Left forelimb (tissue), 1 donor: Measurements from ENCODE around the gene ZCCHC7.
"Not testable (repeated sequence)": the region's sequence is repeated elsewhere in the genome, so short reads cannot be mapped to it uniquely, and the experiment has no call there.

Experiments used
- DNase-seq: peaks from one replicate; pipeline ENCODE4 v3.0.0-alpha.2; 2018; ENCODE audit warnings: low spot score

Gene ZCCHC7

DNA sequence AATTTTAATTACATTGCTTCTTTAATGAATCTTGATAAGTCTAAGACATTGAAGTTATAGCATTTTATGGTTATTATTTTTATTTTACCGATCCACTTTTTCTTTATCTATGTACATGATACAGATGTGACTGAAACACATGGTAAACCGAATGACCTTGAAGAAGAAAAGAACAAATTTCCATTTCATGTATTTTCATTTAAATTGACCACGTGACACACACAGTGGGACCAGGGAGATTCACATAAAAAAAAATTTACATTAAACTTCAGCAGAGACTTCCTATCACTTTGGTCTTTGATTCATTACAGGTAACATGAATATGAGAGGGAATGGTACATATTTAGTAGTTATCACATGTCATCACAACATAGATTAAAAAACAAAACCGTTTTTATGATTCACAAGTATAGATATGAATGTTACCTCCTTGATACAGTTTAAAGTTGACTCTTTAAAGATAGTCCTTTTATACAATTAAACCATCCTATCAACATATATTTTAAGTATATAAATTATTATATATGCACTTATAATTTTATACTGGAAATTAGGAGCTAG, 133.1 kb downstream of the ZCCHC7 start:
- DNase-seq: no peak

GRCh38 chr9:37255187-37255586, 134.8 kb downstream of the ZCCHC7 start:
- no peak for DNase-seq

- no peak for DNase-seq
Observed at GRCh38 chr9:37255944-37256862, 135.8 kb downstream of the ZCCHC7 start.

DNA sequence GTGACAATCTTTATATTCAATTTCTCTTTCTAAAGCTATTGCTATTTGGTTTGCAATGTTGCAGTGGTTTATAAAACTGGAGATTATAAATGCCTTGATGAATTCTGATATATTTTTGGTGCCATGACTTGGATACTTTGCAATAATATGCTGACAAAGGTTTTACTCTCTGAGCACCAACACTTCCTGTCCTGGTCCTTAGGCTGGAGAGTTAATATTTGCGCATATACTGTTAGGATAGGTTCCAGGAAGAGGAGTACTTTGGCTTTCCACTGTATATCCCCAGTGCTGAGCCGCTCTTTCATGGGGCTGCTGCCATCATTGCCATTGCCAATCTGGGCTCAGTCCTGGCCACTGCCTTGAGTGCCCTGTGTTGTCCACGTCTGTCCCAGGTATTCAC, 139.6 kb downstream of the ZCCHC7 start:
- no peak for DNase-seq

DNA sequence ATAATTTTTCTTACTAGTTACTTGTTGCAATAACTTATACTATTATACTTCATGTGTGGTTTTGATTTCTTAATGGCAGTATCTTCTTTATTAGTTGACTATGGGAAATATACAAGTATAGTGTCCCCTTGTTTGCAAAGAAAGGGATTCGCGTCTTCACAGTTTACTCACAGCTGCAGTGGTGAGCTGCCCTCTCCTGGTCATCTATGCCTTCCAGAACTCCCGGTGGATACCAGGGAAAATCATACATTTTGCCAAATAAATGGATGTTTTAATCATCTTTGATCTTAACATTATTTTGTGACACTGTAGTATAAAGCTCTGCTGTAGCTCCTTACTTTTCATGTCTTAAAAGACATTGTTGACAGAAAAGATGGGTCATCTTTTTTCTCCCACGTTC, 142.0 kb downstream of the ZCCHC7 start:
- DNase-seq: no peak

DNA sequence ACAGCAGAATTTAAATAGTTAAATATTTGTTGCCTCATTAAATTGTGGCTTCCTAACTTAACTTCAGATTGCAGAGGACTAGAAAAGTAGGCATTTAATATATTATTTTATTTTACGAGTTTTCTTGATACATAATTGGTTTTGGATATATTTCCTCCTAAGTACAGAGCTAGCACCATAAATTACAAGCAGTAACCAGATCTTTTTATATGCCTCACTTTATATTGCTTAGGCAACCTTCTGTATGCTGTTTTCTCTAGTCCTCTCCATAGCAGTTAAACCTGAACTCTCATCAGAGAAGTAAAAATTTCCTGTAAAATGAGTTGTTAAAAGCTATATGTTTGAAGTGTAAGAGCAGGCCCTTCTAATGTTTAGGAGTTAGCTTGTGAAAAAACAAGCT, 144.2 kb downstream of the ZCCHC7 start:
- DNase-seq: no peak

GRCh38 chr9:37266630-37267029, 146.3 kb downstream of the ZCCHC7 start:
- DNase-seq: no peak

- no peak for DNase-seq
Observed at GRCh38 chr9:37269221-37269620, 148.8 kb downstream of the ZCCHC7 start.

DNA sequence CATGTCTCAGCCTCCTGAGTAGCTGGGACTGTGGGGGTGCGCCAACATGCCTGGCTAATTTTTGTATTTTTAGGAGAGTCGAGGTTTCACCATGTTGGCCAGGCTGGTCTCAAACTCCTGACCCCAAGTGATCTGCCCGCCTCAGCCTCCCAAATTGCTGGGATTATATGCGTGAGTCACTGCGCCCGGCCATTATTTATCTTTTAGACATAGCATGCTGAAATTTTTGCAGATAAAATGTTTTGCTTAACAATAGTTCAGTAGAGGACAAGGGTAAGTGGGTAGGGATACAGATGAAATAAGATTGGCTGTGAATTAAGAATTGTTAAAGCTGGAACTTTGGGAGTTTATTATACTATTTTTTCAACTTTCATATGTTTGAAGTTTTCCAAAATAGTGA, 151.3 kb downstream of the ZCCHC7 start:
- no peak for DNase-seq

- DNase-seq: no peak
Observed at GRCh38 chr9:37273595-37273994, 153.2 kb downstream of the ZCCHC7 start.

DNA sequence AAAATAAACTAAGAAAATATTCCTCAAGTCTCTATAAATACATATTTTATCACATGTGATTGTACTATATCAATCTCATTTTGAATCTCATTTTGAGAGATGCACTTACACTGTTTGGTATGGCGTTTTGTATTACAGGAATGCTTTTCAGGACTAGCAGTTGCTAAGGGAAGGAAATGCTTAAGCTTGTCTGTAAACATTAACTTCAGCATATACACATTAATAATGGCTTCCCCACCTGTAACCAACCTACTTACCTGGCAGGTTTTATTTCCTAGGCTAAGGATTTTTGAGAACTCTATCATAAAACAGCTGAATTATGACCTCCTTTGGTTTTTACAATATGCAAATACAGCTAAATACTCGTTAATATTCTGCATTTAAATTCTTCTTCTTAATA, 161.2 kb downstream of the ZCCHC7 start:
- DNase-seq: no peak

DNA sequence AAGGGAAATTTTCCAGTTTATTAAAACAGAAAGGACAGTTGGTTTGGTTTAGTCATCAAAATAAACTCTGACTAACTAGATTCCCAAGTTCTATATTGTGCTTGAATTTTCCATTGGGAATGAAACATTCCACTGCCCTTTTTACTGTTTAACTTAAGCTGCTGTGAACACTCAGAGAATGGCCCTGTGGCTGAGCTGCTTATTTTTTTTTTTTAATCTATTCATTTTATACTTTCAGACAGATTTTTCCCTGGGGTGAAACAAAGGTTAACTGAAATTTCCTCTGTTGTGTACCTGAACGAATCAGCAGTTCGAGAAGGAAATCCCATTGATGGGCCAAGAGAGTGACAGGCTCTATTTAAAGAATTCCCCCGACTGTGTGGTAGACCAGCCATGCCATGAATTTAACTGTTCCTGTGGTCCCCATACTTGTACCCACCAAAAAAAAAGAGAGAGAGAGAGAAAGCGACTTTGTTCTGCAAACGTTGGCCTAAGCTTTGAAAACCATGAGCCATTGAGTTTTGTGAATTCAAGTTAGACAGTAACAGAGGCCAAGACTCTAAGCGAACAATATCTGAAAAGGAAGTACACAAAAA, 163.5 kb downstream of the ZCCHC7 start:
- no peak for DNase-seq

DNA sequence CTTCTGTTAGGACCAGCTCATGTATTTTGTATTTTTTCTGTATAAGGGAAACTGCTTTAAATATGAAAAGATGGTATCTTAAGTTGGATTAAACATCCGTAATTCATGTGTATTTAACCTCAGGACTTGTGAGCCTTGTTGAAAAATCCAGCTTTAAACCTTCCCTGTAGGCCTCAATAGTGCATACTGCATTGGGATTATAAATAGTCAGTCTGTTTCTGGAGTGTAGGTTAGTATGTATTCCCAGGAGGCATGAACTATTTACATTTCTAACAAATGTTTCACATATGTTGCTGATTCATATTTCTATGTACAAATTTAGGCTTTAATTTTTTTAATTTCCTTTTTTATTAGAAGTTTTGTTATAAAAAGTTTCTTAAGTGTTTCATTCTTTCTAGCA, 164.3 kb downstream of the ZCCHC7 start:
- DNase-seq: no peak

DNA sequence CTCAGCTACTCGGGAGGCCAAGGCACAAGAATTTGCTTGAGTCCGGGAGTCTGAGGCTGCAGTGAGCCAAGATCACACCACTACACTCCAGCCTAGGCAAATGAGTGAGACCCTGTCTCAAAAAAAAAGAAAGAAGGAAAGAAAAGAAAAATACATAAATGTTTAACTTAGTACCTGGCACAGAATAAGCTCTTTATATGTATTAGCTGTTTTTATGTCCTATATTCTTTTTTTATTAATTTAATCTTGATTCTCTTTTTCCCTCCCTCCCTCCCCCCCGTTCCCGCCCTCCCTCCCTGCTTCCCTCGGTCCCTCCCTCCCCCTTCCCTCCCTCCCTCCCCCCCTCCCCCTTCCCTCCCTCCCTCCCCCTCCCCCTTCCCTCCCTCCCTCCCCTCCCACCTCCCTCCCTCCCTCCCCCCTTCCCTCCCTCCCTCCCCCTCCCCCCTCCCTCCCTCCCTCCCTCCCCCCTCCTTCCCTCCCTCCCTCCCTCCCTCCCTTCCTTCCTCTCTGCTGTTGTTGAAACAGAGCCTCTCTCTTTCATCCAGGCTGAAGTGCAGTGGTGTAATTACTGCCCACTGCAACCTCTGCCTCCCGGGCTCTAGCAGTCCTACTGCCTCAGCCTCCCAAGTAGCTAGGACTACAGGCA, 166.3 kb downstream of the ZCCHC7 start:
- no peak for DNase-seq

DNA sequence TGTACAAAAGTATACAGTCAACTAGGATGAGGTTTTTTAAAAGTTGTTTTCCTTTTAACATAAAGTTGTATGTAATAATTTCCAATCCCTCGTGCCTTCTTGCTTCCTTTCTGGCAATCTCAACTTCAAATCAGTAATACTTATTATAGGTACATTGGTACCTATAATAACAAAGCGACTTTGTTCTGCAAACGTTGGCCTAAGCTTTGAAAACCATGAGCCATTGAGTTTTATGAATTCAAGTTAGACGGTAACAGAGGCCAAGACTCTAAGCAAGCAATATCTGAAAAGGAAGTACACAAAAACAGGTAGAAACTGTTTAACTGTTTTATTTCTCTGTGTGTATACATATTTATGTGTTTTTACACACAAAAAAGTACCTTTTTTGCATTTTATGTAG, 166.9 kb downstream of the ZCCHC7 start:
- no peak for DNase-seq

DNA sequence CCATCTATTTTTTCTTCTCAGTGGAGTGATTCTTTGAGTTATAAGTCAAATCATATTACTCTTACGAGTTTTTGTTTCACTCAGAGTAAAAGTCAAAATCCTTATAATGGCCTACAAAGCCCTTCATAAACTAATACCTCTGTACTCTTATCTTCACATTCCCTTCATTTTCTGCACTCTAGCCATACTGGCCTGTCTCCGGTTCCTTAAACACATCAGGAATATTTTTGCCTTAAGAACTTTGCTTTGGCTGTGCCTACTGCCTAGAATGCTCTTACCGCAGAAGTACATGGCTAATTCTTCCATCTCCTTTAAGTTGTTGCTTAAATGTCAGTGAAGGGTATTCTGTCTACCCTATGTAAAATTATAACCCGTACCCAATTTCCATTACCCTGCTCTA, 169.3 kb downstream of the ZCCHC7 start:
- DNase-seq: no peak

DNA sequence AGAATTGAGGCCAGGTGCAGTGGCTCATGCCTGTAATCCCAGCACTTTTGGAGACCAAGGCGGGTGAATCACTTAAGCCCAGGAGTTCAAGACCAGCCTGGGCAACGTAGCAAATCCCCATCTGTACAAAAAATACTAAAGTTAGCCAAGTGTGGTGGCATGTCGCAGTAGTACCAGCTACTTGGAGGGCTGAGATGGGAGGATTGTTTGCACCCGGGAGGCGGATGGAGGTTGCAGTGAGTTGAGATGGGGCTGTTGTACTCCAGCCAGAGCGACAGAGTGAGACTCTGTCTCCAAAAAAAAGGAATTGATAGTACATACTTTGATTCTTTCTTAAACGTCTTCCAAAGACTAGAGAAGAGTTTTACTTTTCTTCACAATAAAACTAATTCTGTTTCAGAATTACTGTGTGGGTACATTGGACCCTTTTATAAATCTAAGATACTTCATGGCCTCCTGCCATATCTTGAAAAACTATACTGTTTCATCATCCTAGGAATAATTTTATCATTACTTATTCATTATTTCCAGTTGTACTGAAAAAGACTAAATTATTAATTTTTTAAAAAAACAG, 170.1 kb downstream of the ZCCHC7 start:
- no peak for DNase-seq

- no peak for DNase-seq
Observed at GRCh38 chr9:37290940-37291485, 170.6 kb downstream of the ZCCHC7 start.

- not testable (repeated sequence) for DNase-seq
Observed at GRCh38 chr9:37291612-37292238, 171.4 kb downstream of the ZCCHC7 start.

DNA sequence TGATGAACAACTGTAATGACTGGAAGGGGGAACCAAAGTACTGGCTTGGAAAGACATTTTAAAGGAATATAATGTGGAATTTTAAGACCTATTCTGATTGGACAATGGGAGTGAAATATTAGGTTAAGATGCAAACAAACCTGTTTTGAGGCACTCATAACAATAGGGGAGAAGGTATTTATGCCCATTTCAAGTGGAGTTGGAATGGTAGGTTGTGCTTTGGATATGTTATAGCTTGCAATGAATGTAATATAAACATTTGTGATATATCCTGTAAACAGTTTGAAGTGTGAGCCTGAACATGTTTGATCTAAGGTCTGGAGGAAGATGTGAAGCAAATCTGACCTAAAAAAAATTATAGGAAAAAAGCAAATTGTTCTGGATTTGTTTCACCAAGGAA, 172.5 kb downstream of the ZCCHC7 start:
- no peak for DNase-seq

- DNase-seq: no peak
Observed at GRCh38 chr9:37293664-37294524, 173.5 kb downstream of the ZCCHC7 start.
